IPS-20b (cell line): ENCODE data around the gene LIMS2.
A peak's percentile ranks its signal among the peaks of the same experiment; 100 is the strongest.

Experiments
- H3K27ac ChIP-seq: one replicate; pipeline ENCODE4 v1.5.1; 2013; ENCODE audit warnings: low read length
- H3K27me3 ChIP-seq: 2 replicates; pipeline ENCODE4 v1.6.1; 2013; ENCODE audit warnings: mild to moderate bottlenecking, low read length, inconsistent platforms; ENCODE audit not compliant: insufficient read depth
- H3K36me3 ChIP-seq: 2 replicates; pipeline ENCODE4 v1.6.1; 2013; ENCODE audit warnings: low read depth, mild to moderate bottlenecking, inconsistent platforms, low read length, moderate library complexity; ENCODE audit not compliant: insufficient read depth
- H3K4me1 ChIP-seq: 2 replicates; pipeline ENCODE4 v1.6.1; 2013; ENCODE audit warnings: mild to moderate bottlenecking, control low read depth, inconsistent platforms, low read length, moderate library complexity; ENCODE audit not compliant: insufficient read depth
- H3K4me3 ChIP-seq: 2 replicates; pipeline ENCODE4 v1.5.1; 2013; ENCODE audit warnings: mild to moderate bottlenecking, low read length, inconsistent platforms
- H3K9ac ChIP-seq: 2 replicates; pipeline ENCODE4 v1.6.1; 2013; ENCODE audit warnings: low read depth, mild to moderate bottlenecking, inconsistent platforms, low read length, moderate library complexity
- H3K9me3 ChIP-seq: 2 replicates; pipeline ENCODE4 v1.6.1; 2013; ENCODE audit warnings: mild to moderate bottlenecking, low read depth, low read length, inconsistent platforms; ENCODE audit not compliant: insufficient read depth

LIMS2 gene

DNA sequence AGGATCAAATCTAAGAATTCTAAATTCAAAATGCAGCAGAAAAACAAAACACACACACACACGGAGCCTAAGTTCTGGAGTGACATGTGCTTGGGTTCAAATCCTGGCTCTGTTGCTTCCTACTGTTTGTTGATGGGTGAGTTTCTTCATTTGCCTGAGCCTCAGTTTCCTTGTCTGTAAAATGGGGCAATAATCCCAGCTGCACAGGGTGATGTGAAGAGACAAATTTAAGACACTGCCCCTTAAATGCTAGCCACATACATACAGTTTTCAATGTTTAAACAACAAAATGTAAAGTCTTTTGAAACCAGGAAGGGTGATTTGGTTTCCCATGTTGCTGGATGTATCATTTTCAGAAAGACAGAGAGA lies 30.3 kb downstream of the LIMS2 start:
- Histone ChIP-seq H3K4me1 (no peaks in the 10 kb centered on the region), H3K27ac (no peak overlapping the region), H3K27me3 (no peaks in the 10 kb centered on the region), H3K4me3 (no peak overlapping the region), H3K9me3 (no peaks in the 10 kb centered on the region), H3K9ac (no peak overlapping the region), H3K36me3 (no peaks in the 10 kb centered on the region)

DNA sequence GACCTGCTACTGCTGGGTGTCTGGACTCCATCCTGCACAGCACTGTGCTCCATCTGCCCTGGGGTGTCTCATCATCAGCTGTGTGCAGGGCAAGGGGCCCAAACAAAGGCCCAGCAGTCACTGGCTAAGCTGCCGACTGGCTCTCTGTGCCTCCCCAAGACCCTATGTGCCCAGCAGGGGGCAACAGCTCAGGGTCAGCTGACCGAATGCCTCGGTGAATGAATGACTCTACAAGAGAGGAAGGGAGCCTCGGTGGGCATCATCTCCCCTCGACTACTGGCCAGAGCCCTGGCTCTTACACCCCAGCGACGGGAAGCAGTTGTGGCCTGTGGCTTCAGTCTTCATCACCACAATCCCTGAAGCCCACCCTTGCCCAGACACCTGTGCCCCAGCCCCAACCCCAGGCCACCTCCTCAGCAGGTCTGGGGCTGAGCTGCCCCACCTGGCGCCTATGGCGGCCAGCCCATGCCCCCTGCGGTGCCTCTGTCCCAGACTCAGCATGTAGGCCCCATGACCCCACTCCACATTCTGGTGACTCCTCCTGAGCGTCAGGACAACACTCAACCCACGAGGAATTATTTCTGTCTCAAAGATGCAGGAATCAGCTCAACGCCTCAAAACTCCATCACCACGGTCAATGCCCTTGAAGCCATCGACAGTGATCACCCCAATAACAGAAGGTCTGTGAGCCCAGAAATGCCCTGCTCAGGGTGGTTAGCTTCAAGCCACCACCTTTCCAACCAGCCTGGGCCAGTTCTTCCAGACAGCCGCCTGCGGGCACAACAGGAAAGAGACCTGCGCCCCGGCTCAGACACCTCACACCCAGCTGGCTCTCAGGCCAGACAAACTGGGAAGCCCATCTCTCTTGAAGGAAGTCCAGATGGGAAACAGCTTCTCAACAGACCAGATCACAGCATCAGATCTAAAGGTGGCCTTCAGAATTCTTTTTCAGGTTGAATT lies 31.0 kb downstream of the LIMS2 start:
- Histone ChIP-seq H3K4me3 (no peak overlapping the region), H3K27me3 (no peaks in the 10 kb centered on the region), H3K36me3 (no peaks in the 10 kb centered on the region), H3K9ac (no peak overlapping the region), H3K27ac (no peak overlapping the region), H3K4me1 (no peaks in the 10 kb centered on the region), H3K9me3 (no peaks in the 10 kb centered on the region)

DNA sequence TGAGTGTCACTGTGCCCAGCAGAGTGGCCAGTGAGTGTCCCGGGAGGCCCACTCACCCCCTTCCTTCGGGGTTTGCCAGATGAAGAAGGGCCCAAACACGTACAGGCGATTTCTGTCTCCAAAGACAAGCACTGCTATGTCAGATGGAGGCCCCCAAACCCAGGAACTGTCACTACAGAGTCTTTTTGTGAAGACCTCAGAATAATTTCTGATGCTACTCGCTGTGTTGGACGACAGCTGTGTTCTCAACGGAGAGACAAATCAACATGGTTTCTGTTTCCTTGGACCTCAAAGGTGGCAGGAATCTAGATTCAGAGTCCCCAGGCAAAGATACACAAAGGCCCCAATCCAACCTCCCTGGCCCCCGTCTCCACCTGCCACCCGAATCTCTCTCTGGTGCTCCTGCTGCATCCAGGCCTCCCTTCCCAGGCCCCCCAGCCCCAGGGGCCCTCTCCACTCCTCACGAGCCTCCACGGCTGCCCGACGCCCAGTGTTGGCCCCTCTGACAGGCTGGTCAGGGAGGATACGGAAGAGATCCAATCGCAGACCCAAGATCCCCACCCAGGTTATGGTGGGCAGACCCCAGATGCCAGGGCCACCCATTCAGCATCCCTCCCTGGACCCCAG lies 31.8 kb downstream of the LIMS2 start:
- Histone ChIP-seq H3K27me3 (no peaks in the 10 kb centered on the region), H3K4me3 (no peak overlapping the region), H3K9ac (no peak overlapping the region), H3K4me1 (no peaks in the 10 kb centered on the region), H3K27ac (no peak overlapping the region), H3K9me3 (no peaks in the 10 kb centered on the region), H3K36me3 (no peaks in the 10 kb centered on the region)

DNA sequence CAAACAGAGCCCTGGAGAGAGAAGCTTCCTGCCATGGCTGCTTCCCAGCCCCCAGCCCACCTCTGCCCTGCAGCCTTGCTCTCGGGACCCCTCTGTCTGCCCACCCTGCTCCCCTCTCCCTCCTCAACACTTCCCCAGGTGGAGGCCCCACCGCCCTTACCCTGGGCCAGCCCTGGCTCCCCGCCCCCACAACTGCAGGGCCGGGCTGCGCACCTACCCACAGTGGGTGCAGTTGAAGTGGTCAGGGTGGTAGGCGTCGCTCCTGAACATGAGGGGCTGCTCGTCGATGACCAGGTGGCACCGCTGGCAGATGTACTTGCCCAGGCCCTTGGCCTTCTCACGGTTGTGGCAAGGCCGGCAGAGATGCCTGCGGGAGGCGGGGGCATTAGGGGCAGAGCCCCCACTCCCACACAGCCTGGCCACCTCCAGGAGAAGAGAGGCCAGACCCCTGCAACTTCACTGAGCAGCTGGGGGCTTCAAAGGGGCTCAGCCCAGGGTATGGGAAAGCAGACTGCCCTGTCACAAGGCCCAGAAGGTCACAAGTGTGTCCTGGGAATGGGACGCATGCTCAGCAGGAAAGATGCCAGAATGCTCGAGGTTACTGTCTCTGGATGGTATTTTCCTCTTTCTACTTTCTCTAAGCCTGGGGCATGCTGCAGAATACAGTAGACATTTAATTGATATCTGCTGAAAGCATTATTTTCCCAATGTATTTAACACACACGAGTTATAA lies 32.5 kb downstream of the LIMS2 start:
- no peaks in the 10 kb centered on the region for H3K9me3 ChIP-seq
- no peaks in the 10 kb centered on the region for H3K36me3 ChIP-seq
- H3K4me3 ChIP-seq, result no peak overlapping the region
- peaks cover 6% of the 10 kb centered on the region; the same call in 1 of the 2 replicates for H3K4me1 ChIP-seq
- no peaks in the 10 kb centered on the region for H3K27me3 ChIP-seq
- no peak overlapping the region for H3K27ac ChIP-seq
- no peak overlapping the region for H3K9ac ChIP-seq

DNA sequence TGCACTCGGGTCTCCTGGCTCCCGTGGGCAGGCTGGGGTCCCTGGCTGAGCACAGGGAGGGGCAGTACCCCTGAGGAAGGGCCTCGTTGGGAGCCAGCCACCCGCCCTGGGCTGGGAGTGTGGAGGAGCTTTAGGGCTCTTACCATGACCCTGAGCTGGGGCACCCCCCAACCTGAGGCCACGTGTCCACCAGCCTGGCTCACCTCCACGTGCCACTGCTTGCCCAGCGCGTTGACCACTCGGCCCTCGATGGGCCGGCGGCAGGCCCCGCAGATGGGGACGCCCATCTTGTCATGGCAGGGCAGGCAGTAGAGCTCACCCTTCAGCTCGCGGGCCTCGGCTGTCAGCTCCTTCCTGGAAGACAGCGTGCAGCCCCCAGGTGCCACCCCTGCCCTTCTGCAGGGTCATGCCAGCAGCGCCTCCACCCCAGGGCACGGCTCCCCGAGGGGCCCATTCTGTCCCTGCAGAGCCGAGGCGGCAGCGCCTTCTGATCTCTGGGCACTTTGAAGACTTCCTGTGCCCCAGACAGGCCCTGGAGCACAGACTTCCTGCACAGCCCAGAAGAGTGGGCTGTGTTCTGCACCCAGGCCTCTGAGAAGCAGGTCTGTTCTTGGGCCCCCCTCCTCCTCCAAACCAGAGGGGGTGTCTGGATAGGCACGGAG lies 33.4 kb downstream of the LIMS2 start:
- Histone ChIP-seq H3K4me3 (no peak overlapping the region), H3K27me3 (no peaks in the 10 kb centered on the region), H3K9ac (no peak overlapping the region), H3K4me1 (peaks cover 9% of the 10 kb centered on the region; the same call in 1 of the 2 replicates), H3K27ac (no peak overlapping the region), H3K9me3 (no peaks in the 10 kb centered on the region), H3K36me3 (no peaks in the 10 kb centered on the region)

DNA sequence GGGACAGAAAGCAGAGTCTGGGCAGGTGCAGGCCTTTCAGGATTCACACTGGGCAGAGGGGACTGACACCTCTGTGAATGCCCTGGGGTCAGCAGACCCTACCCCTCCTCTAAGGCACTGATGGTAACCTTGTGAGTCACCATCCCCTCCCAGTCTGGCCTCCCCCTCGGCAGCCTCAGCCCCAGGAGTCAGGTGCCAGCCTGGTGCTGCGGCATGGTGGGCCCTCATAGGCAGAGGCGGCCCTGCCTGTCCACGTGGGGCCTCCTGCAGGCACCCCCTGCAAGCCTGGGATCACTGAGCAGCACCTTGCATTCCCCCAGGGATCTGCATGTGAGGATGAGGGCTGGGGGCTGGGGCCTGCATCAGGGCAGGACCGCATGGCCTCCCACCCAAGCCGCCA lies 34.2 kb downstream of the LIMS2 start:
- Histone ChIP-seq H3K9me3 (no peaks in the 10 kb centered on the region), H3K27me3 (no peaks in the 10 kb centered on the region), H3K4me3 (no peak overlapping the region), H3K9ac (no peak overlapping the region), H3K36me3 (no peaks in the 10 kb centered on the region), H3K4me1 (peaks cover 9% of the 10 kb centered on the region; the same call in 1 of the 2 replicates), H3K27ac (no peak overlapping the region)

DNA sequence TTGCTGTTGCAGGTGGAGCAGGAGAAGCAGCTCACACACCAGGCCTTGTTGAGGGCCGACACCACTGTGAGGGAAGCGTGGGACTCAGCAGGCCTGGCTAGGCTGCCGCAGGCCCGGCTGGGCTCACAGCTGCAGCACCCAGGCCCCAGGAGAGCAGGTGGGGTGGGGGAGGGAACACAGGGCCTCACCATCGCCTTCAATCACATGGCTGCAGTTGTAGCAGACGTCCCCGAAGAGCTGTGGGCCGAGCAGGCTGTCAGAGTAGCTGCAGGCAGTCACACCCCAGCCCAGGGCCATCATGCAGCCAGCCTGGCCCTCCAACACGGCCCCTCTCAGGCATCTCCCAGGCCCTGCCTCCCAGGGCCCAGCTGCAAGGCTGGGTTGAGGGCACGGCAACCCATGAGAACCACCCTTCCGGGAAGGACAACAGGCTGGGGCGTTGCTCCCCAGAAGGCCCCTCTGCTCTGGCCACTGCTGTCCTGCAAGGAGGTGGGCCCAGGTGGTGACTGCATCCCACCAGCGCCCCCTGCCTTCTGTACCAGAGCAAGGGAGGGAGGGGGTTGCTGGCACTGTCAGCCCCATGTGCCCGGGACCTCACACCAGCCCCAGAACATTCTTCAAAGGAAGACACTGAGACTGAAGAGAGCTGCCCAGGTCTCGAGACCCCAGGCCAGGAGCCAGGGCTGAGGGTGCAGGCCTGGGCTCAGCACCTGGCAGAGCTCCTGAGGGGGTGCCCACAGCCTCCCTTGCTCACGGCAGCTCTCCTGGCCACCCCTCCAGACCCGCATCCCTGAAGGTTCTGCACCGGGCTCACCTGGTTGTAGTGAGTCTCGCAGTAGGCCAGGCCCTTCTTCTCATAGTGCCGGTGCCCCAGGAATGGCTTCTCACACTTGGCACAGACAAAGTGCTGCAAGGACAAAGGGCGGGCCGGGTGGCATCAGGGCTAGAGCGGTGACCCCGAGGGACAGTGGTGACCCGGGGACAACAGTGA lies 35.0 kb downstream of the LIMS2 start:
- Histone ChIP-seq H3K9me3 (no peaks in the 10 kb centered on the region), H3K27ac (no peak overlapping the region), H3K4me3 (no peak overlapping the region), H3K36me3 (no peaks in the 10 kb centered on the region), H3K27me3 (no peaks in the 10 kb centered on the region), H3K9ac (no peak overlapping the region), H3K4me1 (peaks cover 9% of the 10 kb centered on the region; the same call in 1 of the 2 replicates)

DNA sequence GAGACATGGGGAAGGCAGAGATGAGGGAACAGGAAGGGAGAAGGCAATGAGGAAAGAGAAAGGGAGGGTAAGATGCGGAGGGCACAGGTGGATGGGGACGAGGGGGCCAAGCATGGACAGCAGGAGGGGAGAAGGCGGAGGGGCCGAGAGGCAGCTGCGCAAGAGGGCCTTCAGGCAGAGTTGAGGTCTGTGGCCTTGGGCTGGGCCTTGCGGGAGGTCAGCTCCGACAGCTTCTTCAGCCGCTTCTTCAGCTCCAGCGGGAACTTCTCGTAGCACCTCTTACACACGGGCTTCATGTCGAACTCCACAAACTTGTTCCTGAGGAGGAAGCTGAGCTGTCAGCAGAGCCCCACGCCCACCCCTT lies 36.2 kb downstream of the LIMS2 start:
- Histone ChIP-seq H3K4me3 (no peak overlapping the region), H3K4me1 (peaks cover 9% of the 10 kb centered on the region; the same call in 1 of the 2 replicates), H3K9ac (no peak overlapping the region), H3K27ac (no peak overlapping the region), H3K36me3 (no peaks in the 10 kb centered on the region), H3K9me3 (no peaks in the 10 kb centered on the region), H3K27me3 (no peaks in the 10 kb centered on the region)

DNA sequence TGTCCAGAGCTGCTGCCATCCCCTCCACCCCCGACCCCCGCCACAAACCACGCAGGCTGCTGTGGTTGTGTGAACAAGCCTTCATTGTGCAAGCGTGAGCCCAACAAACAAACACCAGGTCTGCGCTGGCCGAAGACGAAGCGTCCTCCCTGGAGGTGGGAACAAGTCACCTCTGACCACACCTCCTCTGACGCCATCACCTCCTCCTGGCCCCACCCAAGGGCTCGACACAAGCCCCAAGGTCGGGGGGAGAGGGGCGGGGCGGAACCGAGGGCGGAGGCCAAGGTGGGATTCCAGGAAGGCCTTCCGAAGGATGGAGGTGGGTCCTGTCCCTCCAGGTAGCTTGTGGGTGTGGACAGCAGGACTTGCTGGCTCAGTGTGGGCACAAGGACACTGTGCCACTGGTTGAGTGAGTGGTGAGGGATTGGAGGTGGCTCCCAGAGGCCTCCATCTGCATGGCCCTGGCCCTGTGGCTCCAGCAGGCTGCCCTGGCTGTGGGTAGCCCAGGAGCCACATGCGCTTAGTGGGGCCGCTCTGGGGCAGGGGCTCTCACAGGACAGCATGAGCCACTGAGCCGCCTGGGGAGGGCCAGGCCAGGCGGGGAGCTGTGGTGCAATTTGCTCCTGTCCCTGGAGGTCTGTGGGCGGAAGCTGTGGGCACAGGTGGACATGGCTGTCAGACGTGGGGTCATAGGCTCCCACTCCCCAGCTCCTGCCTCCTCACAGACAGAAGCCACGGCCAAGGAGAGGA lies 36.8 kb downstream of the LIMS2 start:
- Histone ChIP-seq H3K27me3 (no peaks in the 10 kb centered on the region), H3K9ac (no peak overlapping the region), H3K4me1 (peaks cover 9% of the 10 kb centered on the region; the same call in 1 of the 2 replicates), H3K9me3 (no peaks in the 10 kb centered on the region), H3K36me3 (no peaks in the 10 kb centered on the region), H3K4me3 (peak overlapping the region; percentile 42; the same call in 1 of the 2 replicates), H3K27ac (no peak overlapping the region)

DNA sequence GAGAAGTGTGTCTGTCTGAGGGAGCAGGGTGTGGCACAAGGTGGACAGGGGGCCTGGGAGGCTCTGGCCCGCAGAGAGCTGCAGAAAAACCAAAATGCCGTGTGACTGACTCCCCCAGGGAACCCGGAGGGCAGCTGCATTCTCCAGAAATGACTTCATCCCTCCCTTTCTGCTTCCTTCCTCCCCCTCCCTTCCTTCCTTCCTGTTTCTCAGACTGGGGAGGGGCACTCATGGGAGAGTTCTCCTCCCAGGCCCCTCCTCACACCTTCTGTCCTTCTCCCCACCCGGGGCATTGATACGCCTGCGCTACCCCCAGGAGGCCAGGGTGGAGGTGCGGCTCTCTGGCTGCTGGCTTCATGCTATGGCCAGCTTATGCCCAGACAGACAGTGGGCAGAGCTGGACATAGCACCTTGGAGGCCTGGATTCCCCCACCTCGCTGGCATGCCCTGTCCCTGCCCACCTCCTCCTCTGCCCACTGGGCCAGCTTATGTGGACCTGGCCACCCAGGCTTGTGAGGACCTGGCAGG lies 37.5 kb downstream of the LIMS2 start:
- Histone ChIP-seq H3K4me3 (peak overlapping the region; percentile 42; the same call in 1 of the 2 replicates), H3K4me1 (peaks cover 9% of the 10 kb centered on the region; the same call in 1 of the 2 replicates), H3K27ac (no peak overlapping the region), H3K27me3 (no peaks in the 10 kb centered on the region), H3K9ac (no peak overlapping the region), H3K9me3 (no peaks in the 10 kb centered on the region), H3K36me3 (no peaks in the 10 kb centered on the region)
